ENCODE data around the gene AUTS2.
A peak's percentile ranks its signal among the peaks of the same experiment; 100 is the strongest.

AUTS2 gene

DNA sequence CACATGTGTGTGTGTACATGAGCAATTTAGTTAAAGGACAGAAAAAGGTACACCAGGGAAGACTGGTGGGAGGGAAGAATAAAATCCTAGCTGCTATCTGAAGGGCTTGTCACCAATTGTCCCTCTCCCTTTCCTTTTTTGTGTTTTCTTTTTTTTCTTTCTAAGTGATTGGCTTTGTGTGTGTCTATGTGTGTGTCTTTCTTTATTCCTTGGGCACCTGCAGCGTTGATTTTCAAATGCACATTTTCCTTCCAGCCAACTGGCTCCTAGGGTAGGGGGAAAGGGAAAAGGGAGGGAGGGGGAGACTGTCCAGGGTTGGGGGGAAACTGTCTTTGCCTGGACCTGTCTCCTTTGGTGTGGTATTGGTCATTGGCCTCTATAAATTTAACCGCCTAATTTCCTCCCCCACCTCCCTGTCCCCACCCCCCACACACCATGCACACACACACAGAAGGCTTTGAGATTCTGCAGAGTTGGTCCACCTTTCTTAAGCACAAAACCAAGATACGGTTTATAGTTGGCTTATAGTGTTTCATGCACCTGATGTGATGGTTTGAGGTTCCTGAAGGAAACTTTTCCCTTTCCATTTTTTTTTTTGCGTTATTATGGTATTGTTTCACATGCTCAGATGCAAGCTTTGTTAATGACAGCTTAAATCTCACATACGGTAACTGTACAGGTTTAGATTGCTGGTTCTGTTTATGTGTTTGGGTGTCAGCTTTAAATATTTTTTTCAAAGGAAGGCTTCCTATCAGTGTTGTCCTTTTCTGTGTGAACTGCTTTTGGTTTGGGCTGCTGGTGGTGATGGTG is 2.6 kb downstream of the AUTS2 start (continued):
- TF ChIP-seq, protein P1, sequence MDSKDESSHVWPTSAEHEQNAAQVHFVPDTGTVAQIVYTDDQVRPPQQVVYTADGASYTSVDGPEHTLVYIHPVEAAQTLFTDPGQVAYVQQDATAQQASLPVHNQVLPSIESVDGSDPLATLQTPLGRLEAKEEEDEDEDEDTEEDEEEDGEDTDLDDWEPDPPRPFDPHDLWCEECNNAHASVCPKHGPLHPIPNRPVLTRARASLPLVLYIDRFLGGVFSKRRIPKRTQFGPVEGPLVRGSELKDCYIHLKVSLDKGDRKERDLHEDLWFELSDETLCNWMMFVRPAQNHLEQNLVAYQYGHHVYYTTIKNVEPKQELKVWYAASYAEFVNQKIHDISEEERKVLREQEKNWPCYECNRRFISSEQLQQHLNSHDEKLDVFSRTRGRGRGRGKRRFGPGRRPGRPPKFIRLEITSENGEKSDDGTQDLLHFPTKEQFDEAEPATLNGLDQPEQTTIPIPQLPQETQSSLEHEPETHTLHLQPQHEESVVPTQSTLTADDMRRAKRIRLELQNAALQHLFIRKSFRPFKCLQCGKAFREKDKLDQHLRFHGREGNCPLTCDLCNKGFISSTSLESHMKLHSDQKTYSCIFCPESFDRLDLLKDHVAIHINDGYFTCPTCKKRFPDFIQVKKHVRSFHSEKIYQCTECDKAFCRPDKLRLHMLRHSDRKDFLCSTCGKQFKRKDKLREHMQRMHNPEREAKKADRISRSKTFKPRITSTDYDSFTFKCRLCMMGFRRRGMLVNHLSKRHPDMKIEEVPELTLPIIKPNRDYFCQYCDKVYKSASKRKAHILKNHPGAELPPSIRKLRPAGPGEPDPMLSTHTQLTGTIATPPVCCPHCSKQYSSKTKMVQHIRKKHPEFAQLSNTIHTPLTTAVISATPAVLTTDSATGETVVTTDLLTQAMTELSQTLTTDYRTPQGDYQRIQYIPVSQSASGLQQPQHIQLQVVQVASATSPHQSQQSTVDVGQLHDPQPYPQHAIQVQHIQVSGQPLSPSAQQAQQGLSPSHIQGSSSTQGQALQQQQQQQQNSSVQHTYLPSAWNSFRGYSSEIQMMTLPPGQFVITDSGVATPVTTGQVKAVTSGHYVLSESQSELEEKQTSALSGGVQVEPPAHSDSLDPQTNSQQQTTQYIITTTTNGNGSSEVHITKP (tag by site-specific recombination; IDR thresholded peaks at IDR 0.05) = 0 out of 2 replicates have a peak, but pooled peaks have one; percentile 10
- peak; percentile 7; the same call in 1 of the 2 replicates for TF ChIP-seq KLF9 (tag by site-specific recombination; IDR thresholded peaks at IDR 0.05; ENCODE audit: low read depth)
- TF ChIP-seq, protein P2, sequence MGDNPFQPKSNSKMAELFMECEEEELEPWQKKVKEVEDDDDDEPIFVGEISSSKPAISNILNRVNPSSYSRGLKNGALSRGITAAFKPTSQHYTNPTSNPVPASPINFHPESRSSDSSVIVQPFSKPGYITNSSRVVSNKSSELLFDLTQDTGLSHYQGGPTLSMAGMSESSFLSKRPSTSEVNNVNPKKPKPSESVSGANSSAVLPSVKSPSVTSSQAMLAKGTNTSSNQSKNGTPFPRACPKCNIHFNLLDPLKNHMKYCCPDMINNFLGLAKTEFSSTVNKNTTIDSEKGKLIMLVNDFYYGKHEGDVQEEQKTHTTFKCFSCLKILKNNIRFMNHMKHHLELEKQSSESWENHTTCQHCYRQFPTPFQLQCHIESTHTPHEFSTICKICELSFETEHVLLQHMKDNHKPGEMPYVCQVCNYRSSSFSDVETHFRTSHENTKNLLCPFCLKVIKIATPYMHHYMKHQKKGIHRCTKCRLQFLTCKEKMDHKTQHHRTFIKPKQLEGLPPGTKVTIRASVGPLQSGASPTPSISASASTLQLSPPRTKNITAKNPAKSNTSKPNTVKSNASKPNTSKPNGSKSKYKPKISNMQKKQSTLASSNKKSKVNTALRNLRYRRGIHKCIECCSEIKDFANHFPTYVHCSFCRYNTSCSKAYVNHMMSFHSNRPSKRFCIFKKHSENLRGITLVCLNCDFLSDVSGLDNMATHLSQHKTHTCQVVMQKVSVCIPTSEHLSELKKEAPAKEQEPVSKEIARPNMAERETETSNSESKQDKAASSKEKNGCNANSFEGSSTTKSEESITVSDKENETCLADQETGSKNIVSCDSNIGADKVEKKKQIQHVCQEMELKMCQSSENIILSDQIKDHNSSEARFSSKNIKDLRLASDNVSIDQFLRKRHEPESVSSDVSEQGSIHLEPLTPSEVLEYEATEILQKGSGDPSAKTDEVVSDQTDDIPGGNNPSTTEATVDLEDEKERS (tag by site-specific recombination; IDR thresholded peaks at IDR 0.05) = no peak
- no peak for TF ChIP-seq ZNF121 (tag by site-specific recombination; IDR thresholded peaks at IDR 0.05)
- TF ChIP-seq, protein P3, sequence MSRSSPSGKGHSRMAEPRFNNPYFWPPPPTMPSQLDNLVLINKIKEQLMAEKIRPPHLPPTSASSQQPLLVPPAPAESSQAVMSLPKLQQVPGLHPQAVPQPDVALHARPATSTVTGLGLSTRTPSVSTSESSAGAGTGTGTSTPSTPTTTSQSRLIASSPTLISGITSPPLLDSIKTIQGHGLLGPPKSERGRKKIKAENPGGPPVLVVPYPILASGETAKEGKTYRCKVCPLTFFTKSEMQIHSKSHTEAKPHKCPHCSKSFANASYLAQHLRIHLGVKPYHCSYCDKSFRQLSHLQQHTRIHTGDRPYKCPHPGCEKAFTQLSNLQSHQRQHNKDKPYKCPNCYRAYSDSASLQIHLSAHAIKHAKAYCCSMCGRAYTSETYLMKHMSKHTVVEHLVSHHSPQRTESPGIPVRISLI (tag by site-specific recombination; IDR thresholded peaks at IDR 0.05) = 0 out of 2 replicates have a peak, but pooled peaks have one; percentile 36

DNA sequence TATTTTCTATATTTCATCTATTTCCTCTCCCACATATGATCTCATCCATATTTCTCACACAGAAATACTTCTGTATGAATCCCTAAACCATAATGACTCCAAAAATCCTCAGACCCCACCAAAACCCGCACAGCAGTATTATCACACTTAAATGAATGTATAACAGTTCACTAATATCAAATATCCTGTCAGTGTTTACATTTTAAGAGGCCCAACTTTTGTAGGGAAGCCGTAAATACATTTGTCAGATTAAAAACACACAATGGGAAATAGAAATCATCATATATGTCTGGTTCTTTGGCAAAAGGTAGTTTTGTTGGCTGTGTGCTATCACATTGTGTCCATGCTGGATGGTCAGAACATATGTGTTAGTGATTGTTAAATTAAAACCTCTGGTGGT is 4.2 kb downstream of the AUTS2 start:
- Histone ChIP-seq H3K4me1 (ENCODE audit: control insufficient read depth, insufficient read depth, low read length) (peaks cover 47% of the 10 kb centered on the region), H3K4me3 (ENCODE audit: low read depth, low read length) (no peak overlapping the region), H3K9me3 (ENCODE audit: control insufficient read depth, insufficient read depth, low read depth, low read length) (no peaks in the 10 kb centered on the region), H3K36me3 (ENCODE audit: control insufficient read depth in 2 of 2, insufficient read depth in 1 of 2, low read length in 2 of 2) (no peaks in the 10 kb centered on the region), H3K27ac (ENCODE audit: extremely low read depth, low read depth, low read length) (peak overlapping the region; percentile 22; the same call in 1 of the 2 replicates)
- ChIA-PET POLR2A (no interaction called here), CTCF (interaction anchor here (1.1 kb wide), 1 partner anchor 438 kb away, joined by 3 read pairs; no protein-coding TSS in a partner anchor)
- no peak for TF ChIP-seq ZNF747 (tag by site-specific recombination; IDR thresholded peaks at IDR 0.05)
- no peak for TF ChIP-seq ZEB2 (tag by site-specific recombination; IDR thresholded peaks at IDR 0.05)
- no peak for TF ChIP-seq ZNF560 (tag by site-specific recombination; IDR thresholded peaks at IDR 0.05; ENCODE audit: borderline replicate concordance)
- no peak for TF ChIP-seq ZNF266 (tag by site-specific recombination; IDR thresholded peaks at IDR 0.05; ENCODE audit: low read depth)
- TF ChIP-seq ZNF37A (tag by site-specific recombination; IDR thresholded peaks at IDR 0.05) = no peak
- TF ChIP-seq ZNF335 (tag by site-specific recombination; conservative IDR thresholded peaks at IDR 0.05) = no peak
- no peak for TF ChIP-seq HOXD13 (CRISPR knock-in tag; IDR thresholded peaks at IDR 0.05; ENCODE audit: borderline replicate concordance)
- TF ChIP-seq ZNF843 (tag by site-specific recombination; IDR thresholded peaks at IDR 0.05) = 0 out of 2 replicates have a peak, but pooled peaks have one; percentile 29
- TF ChIP-seq, protein P4, sequence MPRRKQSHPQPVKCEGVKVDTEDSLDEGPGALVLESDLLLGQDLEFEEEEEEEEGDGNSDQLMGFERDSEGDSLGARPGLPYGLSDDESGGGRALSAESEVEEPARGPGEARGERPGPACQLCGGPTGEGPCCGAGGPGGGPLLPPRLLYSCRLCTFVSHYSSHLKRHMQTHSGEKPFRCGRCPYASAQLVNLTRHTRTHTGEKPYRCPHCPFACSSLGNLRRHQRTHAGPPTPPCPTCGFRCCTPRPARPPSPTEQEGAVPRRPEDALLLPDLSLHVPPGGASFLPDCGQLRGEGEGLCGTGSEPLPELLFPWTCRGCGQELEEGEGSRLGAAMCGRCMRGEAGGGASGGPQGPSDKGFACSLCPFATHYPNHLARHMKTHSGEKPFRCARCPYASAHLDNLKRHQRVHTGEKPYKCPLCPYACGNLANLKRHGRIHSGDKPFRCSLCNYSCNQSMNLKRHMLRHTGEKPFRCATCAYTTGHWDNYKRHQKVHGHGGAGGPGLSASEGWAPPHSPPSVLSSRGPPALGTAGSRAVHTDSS (tag by site-specific recombination; IDR thresholded peaks at IDR 0.05) = no peak
- TF ChIP-seq ZNF514 (tag by site-specific recombination; IDR thresholded peaks at IDR 0.05) = no peak
- no peak for TF ChIP-seq ZNF548 (tag by site-specific recombination; IDR thresholded peaks at IDR 0.05)
- no peak for TF ChIP-seq ZNF654 (tag by site-specific recombination; IDR thresholded peaks at IDR 0.05; ENCODE audit: low read depth)
- TF ChIP-seq ZBTB20 (tag by site-specific recombination; IDR thresholded peaks at IDR 0.05) = no peak
- TF ChIP-seq, protein P1 (tag by site-specific recombination; IDR thresholded peaks at IDR 0.05) = no peak
- peak; percentile 90 for TF ChIP-seq ZNF664 (tag by site-specific recombination; IDR thresholded peaks at IDR 0.05)
- TF ChIP-seq RBAK (tag by site-specific recombination; IDR thresholded peaks at IDR 0.05) = no peak
- no peak for TF ChIP-seq ZNF76 (tag by site-specific recombination; IDR thresholded peaks at IDR 0.05; ENCODE audit: borderline replicate concordance, low read depth)
- no peak for TF ChIP-seq ZNF132 (tag by site-specific recombination; IDR thresholded peaks at IDR 0.05; ENCODE audit: borderline replicate concordance)
